ENCODE results near the gene ORC6.
"Not testable (repeated sequence)": the region's sequence is repeated elsewhere in the genome, so short reads cannot be mapped to it uniquely, and the experiment has no call there.

ORC6 gene, protein sequence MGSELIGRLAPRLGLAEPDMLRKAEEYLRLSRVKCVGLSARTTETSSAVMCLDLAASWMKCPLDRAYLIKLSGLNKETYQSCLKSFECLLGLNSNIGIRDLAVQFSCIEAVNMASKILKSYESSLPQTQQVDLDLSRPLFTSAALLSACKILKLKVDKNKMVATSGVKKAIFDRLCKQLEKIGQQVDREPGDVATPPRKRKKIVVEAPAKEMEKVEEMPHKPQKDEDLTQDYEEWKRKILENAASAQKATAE

DNA sequence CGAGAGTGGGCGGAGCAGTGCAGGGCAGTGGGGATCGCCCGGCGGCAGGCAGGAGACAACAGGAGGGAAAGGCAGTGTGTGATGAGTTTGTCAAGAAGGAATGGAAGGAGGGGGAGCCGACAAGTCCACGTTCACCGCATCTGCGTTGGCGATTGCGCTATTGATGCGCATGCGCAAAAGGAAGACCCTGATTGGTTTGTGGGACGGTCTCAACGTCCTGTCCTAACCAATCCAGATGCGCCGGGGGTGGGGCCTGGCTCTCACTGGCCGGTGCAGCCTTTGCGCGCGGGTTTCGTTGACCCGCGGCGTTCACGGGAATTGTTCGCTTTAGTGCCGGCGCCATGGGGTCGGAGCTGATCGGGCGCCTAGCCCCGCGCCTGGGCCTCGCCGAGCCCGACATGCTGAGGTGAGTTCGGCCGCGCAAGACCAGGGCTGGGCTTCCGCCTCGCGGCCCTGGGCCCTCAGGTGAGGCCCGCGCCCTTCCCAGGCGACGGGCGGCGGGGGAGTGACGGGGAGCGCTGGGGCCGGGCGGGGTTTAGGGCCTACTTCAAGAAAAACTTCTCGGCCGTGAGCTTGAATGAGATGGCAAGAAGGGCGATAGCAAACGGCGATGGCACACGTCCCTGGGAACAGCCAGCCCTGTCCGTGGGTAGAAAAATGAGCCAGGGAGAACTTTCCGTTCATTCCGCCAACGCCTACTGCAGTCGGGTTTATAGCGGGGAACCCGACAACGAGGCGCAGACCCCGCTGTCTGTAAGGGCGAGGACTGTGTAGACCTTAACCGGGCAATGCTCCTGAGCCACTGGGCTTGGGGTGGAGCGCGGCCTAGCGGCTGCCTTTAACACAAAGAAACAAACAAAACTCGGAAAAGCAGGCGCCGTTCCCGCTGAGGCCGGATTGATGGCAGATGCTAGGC lies at the start of gene ORC6:
ORC6 (plus strand) TSS at position 295 of the 916 bp plus-strand sequence; CDS start at position 342, 47 bp downstream.
- Mint-ChIP-seq H3K9me3 (no peaks in the 10 kb centered on the region), H3K27ac (ENCODE audit: low read depth) (no peak within 1 kb of the TSS), H3K4me1 (peaks cover 38% of the 10 kb centered on the region), H3K4me3 (no peak within 1 kb of the TSS), H3K36me3 (ENCODE audit: insufficient read depth) (peaks cover 5% of the 10 kb centered on the region), H3K27me3 (no peaks in the 10 kb centered on the region)
- DNase-seq (ENCODE audit: low spot score in 2 of 2) (peak; percentile 92 to 98), ATAC-seq (replicated peaks; ENCODE audit: extremely low read depth, poor library complexity, severe bottlenecking) (peak; percentile 83)

DNA sequence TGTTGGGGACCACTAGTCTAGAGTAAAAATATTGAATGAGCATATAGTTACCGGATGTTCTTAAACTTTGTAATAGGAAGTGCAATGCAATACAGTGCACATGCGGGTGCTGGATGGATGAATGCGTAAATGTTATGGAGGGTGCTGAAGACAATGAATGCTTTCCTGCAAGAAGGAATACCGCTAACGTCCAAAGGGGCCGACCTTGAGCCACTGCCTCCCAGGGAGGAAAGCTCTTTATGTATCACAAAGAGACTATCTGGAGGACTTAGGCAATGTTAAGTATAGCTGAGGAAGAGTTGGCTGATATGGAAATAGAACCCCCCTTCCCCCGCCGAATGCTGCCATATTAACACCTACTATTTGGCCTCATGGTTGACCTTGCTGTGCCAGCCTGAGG lies 40.8 kb upstream of the ORC6 start:
- Mint-ChIP-seq H3K4me3 (no peak overlapping the region), H3K36me3 (ENCODE audit: insufficient read depth) (peaks cover 4% of the 10 kb centered on the region), H3K4me1 (no peaks in the 10 kb centered on the region), H3K27ac (ENCODE audit: low read depth) (no peak overlapping the region), H3K27me3 (no peaks in the 10 kb centered on the region), H3K9me3 (peaks cover 3% of the 10 kb centered on the region)
- ATAC-seq (replicated peaks; ENCODE audit: extremely low read depth, poor library complexity, severe bottlenecking) = no peak
- DNase-seq (ENCODE audit: low spot score in 2 of 2) = no peak

DNA sequence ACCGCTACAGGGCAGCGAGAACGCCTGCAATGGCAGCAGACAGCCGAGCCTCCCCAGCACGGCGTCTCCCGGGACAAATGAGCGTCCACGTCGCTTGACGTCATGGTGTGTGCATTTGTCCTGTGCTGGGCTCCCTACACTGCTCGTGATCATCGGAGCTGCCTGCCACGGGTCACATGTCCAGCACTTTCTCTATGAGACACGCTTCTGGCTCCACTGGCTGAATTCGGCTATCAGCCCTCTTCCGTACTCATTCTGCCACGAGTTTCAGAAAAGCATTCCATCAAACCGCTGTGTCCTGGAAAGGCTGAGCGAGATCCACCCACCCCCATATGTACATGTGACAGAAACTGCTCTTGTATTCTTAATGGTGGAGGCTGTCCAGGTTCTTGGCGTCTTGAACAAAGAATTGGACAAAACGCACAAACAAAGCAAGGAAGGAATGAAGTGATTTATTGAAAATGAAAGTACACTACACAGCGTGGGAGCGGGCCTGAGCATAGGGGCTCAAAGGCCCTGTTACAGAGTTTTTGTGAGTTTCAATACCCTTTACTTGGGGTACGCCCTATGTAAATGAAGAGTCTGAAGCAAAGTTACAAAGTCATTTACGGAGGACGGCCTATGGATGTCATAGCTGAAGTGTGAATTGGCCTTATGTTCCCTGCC lies 39.7 kb upstream of the ORC6 start:
- no peak for ATAC-seq (replicated peaks; ENCODE audit: extremely low read depth, poor library complexity, severe bottlenecking)
- no peak for DNase-seq (ENCODE audit: low spot score in 2 of 2)
- Mint-ChIP-seq H3K27ac (ENCODE audit: low read depth) (no peak overlapping the region), H3K9me3 (no peaks in the 10 kb centered on the region), H3K36me3 (ENCODE audit: insufficient read depth) (peaks cover 4% of the 10 kb centered on the region), H3K27me3 (no peaks in the 10 kb centered on the region), H3K4me3 (no peak overlapping the region), H3K4me1 (no peaks in the 10 kb centered on the region)

DNA sequence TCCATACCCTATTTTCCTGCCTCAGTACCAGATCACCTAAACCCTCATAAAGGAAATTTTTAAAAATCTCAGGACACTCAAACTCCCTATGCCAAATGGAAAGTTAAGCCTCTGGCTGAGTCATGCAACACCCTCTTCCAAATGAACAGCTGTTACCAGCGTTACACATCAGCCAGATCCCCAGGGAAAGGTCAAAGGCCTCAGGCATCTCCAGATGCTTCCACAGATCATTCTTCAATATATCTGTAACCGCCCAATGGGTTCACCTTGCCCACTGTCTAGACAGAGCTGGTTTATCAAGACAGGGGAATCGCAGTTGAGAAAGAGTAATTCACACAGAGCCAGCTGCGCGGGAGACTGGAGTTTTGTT lies 39.2 kb upstream of the ORC6 start:
- Mint-ChIP-seq H3K27ac (ENCODE audit: low read depth) (no peak overlapping the region), H3K27me3 (no peaks in the 10 kb centered on the region), H3K36me3 (ENCODE audit: insufficient read depth) (peaks cover 4% of the 10 kb centered on the region), H3K9me3 (no peaks in the 10 kb centered on the region), H3K4me3 (no peak overlapping the region), H3K4me1 (no peaks in the 10 kb centered on the region)
- ATAC-seq (replicated peaks; ENCODE audit: extremely low read depth, poor library complexity, severe bottlenecking) (no peak), DNase-seq (ENCODE audit: low spot score in 2 of 2) (no peak)

DNA sequence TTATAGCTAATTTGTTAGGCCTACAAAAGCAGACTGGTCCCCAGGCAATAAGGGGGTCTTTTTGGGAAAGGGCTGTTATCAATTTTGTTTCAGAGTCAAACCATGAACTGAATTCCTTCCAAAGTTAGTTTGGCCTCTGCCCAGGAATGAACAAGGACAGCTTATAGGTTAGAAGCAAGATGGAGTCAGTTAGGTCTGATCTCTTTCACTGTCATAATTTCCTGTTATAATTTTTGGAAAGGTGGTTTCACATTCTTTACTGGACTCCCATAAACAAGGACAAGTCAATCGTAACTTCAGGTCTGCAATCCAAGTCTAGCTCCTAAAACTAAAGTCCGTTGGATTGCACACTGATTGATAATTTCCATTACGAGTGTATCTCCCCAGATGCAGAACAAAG lies 38.2 kb upstream of the ORC6 start:
- H3K27ac Mint-ChIP-seq (ENCODE audit: low read depth) = no peak overlapping the region
- H3K9me3 Mint-ChIP-seq = no peaks in the 10 kb centered on the region
- ATAC-seq (replicated peaks; ENCODE audit: extremely low read depth, poor library complexity, severe bottlenecking) = no peak
- no peak overlapping the region for H3K4me3 Mint-ChIP-seq
- peaks cover 4% of the 10 kb centered on the region for H3K36me3 Mint-ChIP-seq (ENCODE audit: insufficient read depth)
- no peaks in the 10 kb centered on the region for H3K27me3 Mint-ChIP-seq
- no peaks in the 10 kb centered on the region for H3K4me1 Mint-ChIP-seq
- DNase-seq (ENCODE audit: low spot score in 2 of 2) = no peak

DNA sequence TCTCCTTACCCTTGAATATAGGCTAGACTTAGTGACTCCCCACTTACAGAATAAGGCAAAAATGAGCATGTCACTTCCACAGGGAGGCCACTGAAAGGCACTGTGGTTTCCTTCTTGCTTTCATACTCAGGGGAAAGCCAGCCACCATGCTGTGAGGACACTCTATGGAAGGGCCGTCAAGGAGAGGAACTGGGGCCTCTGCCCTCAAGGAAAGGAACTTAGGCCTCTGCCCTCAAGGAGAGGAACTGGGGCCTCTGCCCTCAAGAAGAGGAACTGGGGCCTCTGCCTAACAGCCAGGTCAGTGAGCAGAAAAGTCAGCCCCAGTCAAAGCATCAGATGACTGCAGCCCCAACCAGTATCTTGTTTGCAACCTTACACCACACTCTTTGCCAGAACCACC lies 30.5 kb upstream of the ORC6 start:
- H3K27me3 Mint-ChIP-seq = no peaks in the 10 kb centered on the region
- peaks cover 5% of the 10 kb centered on the region for H3K4me1 Mint-ChIP-seq
- H3K27ac Mint-ChIP-seq (ENCODE audit: low read depth) = peak overlapping the region; percentile 53
- peaks cover 42% of the 10 kb centered on the region for H3K36me3 Mint-ChIP-seq (ENCODE audit: insufficient read depth)
- no peaks in the 10 kb centered on the region for H3K9me3 Mint-ChIP-seq
- no peak overlapping the region for H3K4me3 Mint-ChIP-seq
- DNase-seq (ENCODE audit: low spot score in 2 of 2) (no peak), ATAC-seq (replicated peaks; ENCODE audit: extremely low read depth, poor library complexity, severe bottlenecking) (peak; percentile 36)

DNA sequence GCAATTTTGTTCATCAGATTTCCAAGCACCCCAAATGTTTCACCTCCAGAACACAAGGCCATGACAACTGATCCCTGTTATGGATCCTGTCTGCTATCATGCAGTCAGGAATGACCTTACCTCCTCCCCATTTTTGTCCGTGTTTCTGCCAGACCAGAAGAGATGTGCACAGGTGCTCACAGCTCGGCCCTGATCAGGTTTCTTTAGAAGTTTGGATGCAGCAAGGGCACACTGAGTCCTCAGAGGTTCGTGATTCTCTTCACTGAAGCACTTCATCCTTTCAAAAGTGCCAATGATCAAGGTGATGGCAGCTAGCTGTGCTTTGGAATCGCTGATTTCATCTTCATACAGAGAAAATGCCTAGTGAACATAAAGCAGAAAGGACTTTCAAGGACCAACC lies 27.3 kb upstream of the ORC6 start:
- Mint-ChIP-seq H3K4me3 (no peak overlapping the region), H3K9me3 (no peaks in the 10 kb centered on the region), H3K27me3 (no peaks in the 10 kb centered on the region), H3K36me3 (ENCODE audit: insufficient read depth) (peaks cover 64% of the 10 kb centered on the region), H3K27ac (ENCODE audit: low read depth) (no peak overlapping the region), H3K4me1 (peaks cover 5% of the 10 kb centered on the region)
- DNase-seq (ENCODE audit: low spot score in 2 of 2) = no peak
- no peak for ATAC-seq (replicated peaks; ENCODE audit: extremely low read depth, poor library complexity, severe bottlenecking)

DNA sequence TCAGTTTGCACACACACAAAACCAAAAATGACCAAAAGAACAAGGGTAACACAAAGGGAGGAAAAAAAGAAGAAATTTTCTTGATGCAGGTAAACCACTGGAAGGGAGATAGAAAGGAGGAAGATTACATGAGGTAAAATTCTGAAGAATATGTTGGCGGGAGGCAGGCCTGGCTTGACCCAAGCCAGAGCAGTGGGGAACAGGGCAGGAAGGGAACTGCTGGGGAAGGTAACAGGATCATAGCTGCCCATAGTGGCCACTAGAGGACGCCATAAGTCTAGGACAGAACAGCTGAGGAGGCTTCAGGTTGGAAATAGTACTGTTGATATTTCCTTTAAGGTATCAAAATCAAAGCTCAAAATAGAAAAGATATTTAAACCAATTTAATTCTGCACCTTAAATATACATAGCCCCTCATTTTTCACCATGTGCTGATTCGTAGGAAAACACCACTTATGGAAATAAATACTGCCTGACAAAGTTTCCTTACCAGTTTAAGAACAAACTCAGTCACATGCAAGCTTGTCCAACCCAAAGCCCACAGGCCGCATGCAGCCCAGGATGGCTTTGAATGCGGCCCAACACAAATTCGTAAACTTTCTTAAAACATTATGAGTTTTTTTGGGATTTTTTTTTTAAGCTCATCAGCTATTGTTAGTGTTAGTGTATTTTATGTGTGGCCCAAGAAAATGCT lies 16.0 kb upstream of the ORC6 start:
- Mint-ChIP-seq H3K4me1 (no peaks in the 10 kb centered on the region), H3K9me3 (no peaks in the 10 kb centered on the region), H3K27me3 (no peaks in the 10 kb centered on the region), H3K4me3 (no peak overlapping the region), H3K27ac (ENCODE audit: low read depth) (no peak overlapping the region), H3K36me3 (ENCODE audit: insufficient read depth) (peaks cover 75% of the 10 kb centered on the region)
- DNase-seq (ENCODE audit: low spot score in 2 of 2) = peak in 1 of 2 donors; percentile 21
- peak; percentile 73 for ATAC-seq (replicated peaks; ENCODE audit: extremely low read depth, poor library complexity, severe bottlenecking)

DNA sequence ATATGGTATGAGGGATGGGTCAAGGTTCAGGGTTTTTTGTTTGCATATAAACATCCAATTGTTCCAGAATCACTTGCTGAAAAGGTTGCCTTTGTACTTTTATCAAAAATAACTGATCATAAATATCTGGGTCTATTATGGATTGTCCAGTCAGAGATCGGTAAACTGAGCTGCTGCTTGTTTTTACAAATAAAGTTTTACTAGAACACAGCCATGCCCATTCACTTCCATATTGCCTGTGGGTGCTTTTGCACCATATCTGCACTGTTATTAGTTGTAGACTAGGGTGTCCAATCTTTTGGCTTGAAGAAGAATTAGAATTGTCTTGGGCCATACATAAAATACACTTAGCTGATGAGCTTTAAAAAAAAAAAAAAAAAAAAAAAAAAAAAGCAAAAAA lies 11.5 kb upstream of the ORC6 start:
- not testable (repeated sequence) for H3K27ac Mint-ChIP-seq (ENCODE audit: low read depth); H3K4me3 Mint-ChIP-seq
- peaks cover 65% of the 10 kb centered on the region for H3K36me3 Mint-ChIP-seq (ENCODE audit: insufficient read depth)

DNA sequence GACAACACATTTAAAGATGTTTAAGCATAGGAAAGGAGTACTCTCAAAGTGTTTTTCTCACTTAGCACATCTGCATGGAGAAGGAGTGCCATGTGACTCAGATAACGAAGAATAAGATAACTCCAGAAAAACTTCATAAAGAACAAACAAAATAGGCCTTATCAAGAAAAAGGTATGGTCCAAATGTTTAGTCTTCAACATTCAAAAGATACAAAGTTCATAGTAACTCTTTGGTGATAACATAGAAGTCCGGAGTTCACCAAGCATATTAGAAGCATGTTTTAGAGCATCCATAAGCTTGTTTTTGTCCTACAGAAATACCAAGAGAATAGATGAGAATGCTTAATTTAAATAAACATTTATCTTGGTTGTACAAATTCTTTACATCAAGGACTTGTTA lies 7.6 kb upstream of the ORC6 start:
- ATAC-seq (replicated peaks; ENCODE audit: extremely low read depth, poor library complexity, severe bottlenecking); H3K27ac Mint-ChIP-seq (ENCODE audit: low read depth); H3K27me3 Mint-ChIP-seq; H3K4me3 Mint-ChIP-seq; DNase-seq (ENCODE audit: low spot score in 2 of 2); H3K9me3 Mint-ChIP-seq: not testable (repeated sequence)
- Mint-ChIP-seq H3K4me1 (peaks cover 32% of the 10 kb centered on the region), H3K36me3 (ENCODE audit: insufficient read depth) (peaks cover 37% of the 10 kb centered on the region)

More for the DNA sequence above, 11.5 kb upstream of the ORC6 start:
- not testable (repeated sequence) for ATAC-seq (replicated peaks; ENCODE audit: extremely low read depth, poor library complexity, severe bottlenecking); H3K4me1 Mint-ChIP-seq; DNase-seq (ENCODE audit: low spot score in 2 of 2); H3K27me3 Mint-ChIP-seq; H3K9me3 Mint-ChIP-seq

DNA sequence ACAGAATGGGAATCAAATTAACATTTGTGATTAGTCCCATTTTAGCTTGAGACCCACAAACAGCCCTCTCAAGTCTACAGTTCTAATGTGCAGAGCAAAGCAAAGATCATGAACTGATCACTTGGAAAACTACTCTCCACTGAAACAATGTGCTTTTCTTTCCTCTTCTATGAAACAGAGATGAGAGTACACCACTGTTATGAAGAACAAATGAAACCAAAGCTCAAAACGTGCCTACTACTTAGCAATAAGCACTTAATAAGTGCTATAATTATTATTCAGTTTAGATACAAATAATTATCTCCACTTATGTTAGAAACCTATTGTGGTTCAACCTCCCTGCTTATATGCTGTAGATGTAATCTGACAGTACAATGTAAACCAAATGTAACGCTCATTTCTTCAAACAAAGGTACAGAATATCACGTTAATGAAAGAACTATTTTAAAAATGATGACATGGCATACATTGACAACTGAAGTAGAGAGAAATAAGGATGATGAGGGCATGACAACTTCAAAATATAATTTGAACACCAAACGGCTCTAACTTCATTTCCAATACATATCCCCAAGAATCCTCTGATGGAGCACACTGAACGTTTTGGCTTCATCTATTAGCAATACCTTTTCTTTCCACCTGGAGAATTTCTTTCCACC lies 2.5 kb upstream of the ORC6 start:
- Mint-ChIP-seq H3K9me3 (no peaks in the 10 kb centered on the region), H3K4me1 (peaks cover 52% of the 10 kb centered on the region), H3K4me3 (no peak overlapping the region), H3K36me3 (ENCODE audit: insufficient read depth) (peaks cover 5% of the 10 kb centered on the region), H3K27me3 (no peaks in the 10 kb centered on the region), H3K27ac (ENCODE audit: low read depth) (no peak overlapping the region)
- no peak for ATAC-seq (replicated peaks; ENCODE audit: extremely low read depth, poor library complexity, severe bottlenecking)
- DNase-seq (ENCODE audit: low spot score in 2 of 2) = no peak

DNA sequence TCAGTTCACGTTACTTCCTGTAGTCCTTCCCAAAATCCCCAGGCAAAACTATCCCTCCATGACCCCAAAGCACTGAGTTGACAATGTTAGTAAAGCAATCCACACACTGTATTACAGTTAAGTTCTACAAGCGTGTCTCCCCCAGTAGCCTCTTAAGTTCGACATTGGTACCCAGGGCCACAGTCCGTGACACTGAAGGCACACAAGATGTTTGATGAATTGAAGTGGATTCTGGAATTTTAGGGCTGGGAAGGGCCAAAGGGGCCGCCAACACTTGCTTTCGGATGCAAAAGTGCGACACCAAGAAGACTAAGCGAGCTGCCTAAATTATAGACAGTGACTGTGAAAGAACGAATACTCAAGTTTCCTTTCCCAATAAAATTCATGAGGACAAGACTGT lies 2.0 kb upstream of the ORC6 start:
- peaks cover 5% of the 10 kb centered on the region for H3K36me3 Mint-ChIP-seq (ENCODE audit: insufficient read depth)
- H3K4me1 Mint-ChIP-seq = peaks cover 52% of the 10 kb centered on the region
- no peak overlapping the region for H3K27ac Mint-ChIP-seq (ENCODE audit: low read depth)
- no peaks in the 10 kb centered on the region for H3K27me3 Mint-ChIP-seq
- no peak for DNase-seq (ENCODE audit: low spot score in 2 of 2)
- H3K9me3 Mint-ChIP-seq = no peaks in the 10 kb centered on the region
- H3K4me3 Mint-ChIP-seq = no peak overlapping the region
- ATAC-seq (replicated peaks; ENCODE audit: extremely low read depth, poor library complexity, severe bottlenecking) = no peak
